HG02763 (cell line): ENCODE results near the gene UNK.

ENCODE experiments used
- ATAC-seq: cut with Tn5 transposase; IDR thresholded peaks from one replicate; pipeline ENCODE4 v1.9.1; 2021; ENCODE audit warnings: mild to moderate bottlenecking, moderate library complexity; ENCODE audit not compliant: unreplicated experiment

Gene UNK

DNA sequence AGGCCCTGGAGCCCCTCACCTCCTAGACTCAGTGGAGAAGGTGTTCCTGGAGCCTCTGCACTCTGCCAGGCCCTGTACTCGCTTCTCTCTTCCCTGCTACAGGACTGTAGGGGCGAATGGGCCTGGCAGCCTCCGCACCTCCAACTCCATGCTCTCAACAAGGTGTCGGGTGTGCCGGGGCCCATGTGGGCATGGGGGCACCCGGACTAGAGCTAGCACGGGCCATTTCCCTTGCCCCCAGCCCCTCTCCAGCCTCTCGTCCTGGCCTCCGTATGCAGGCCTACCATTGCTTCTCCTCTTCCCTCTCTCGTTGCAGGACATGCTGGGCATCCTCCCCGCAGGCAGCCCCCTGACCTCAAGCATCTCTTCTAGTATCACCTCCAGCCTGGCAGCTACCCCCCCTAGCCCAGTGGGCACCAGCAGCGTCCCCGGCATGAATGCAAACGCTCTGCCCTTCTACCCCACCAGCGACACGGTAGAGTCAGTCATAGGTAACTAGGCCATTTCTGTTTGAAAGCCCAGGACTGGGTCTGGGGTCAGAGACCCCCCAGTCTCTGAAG, 33.8 kb downstream of the UNK start:
- no peak for ATAC-seq

DNA sequence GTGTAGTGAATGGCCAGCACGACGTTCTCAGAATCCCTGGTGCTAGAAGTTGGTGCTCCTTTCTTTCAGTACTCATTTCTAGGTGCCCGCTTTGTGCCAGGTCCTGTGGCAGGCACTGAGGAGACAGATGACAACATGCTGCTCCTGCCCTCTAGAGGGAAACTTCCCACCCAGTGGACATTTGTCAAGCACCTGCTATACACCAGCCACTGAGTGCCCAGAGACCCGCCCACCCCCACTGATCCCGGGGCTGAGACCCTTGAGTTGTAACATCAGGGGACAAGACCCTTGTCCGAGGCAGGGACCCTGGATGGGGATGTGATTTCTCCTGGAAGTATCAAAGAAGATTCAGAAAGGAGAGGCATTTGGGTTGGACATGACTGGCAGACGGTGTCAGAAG, 34.5 kb downstream of the UNK start:
- no peak for ATAC-seq

DNA sequence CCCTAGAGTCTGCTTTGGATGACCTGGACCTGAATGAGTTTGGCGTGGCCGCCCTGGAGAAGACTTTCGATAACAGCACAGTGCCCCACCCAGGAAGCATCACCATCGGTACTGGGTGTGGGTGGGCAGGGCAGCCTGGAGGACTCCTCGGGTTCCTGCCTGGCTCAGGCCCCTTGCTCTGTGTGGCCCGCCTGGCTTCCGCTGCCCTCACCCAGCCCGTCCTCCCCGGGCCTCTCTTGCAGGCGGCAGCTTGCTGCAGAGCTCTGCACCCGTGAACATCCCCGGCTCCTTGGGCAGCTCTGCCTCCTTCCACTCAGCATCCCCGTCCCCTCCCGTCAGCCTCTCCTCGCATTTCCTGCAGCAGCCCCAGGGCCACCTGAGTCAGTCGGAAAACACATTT, 35.1 kb downstream of the UNK start:
- no peak for ATAC-seq

DNA sequence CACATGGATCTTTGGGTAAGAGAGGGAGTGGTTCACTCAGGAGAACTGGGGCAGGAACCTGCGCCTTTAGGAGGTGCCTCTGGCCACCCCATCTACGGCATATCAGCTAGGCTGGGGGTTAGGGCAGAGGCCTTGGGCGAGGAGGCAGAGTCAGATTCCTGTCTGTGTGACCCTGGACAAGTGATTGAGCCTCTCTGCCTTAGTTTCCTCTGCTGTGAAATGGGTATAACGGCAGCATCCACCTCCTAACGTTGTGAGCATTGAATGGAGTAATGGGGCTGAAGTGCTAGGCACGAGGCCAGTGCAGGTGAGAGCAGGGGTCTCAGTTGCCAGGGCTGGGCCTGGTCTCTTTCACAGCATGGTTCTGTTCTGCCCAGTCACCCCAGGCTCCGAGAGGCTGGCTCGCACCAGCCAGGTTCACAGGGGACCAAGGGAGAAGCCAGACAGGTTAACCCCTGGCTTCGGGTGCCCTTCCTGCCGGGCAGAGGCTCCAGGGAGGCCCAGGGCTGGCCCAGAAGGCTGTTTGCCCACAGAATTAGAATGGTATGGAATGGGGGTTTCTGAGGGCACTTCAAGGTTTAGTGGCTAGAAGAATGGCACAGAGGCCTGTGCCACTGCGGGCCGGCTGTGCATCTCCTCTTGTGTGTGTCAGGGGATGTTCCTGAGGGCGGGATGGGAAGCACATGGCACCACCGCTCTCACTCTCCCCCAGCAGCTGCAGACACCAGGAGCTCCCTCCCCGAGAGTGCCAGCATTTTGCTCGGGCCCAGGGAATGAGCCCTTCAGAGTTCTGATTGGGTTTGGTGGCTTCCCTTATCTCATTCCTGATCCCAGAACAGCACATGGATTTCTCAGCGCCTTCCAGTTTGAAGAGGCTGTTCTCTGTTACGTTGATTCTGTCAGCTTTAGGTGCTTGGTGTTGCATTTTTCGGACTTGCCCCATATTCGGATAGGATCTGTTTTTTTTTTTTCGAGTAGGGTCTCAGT, 35.8 kb downstream of the UNK start:
- no peak for ATAC-seq

DNA sequence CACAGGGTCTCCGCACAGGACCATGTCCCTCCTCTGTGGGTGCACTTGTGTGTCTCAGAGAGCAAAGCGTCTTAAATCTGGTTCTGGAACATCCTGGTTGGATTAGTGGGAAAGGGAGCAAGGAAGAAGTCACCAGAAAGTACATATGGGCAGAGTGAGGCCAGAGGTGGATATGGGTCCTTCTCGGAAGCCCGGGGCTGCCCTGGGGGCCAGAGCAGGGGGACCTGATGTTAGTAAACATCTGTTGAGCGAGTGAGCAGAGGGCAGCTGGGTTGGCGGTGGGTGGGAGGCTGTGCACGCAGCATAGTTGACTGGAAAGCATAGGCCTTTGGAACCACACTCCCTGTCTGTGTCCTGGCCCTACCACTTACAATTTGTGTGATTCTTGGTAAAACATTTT, 36.9 kb downstream of the UNK start:
- ATAC-seq, result no peak

DNA sequence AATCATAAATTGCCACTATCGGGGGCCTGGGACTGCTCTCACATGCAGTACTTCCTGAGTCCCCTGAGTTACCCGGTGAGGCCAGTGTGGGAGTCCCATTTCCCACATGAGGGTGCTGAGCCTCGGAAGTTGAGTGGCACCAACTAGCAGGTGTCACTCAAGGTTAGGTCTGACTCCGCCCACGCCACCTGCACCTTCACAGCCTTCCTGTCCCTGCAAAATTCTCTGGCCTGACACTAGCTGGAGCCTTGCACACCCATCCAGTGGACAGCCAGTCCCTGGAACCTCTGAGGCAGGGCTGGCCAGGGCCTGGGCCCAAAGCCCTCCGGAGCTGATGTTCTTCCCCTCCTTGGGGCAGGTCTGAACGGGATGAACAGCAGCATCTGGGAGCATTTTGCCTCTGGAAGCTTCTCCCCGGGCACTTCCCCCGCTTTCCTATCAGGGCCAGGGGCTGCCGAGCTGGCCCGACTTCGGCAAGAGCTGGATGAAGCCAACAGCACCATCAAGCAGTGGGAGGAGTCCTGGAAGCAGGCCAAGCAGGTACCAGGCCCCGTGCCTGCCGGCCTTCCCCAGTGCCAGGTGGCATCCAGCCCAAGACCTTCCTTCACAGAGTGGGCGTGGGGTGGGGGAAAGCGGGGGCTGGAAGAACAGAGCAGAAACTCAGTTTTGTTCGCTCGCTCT, 37.7 kb downstream of the UNK start:
- ATAC-seq, result no peak

DNA sequence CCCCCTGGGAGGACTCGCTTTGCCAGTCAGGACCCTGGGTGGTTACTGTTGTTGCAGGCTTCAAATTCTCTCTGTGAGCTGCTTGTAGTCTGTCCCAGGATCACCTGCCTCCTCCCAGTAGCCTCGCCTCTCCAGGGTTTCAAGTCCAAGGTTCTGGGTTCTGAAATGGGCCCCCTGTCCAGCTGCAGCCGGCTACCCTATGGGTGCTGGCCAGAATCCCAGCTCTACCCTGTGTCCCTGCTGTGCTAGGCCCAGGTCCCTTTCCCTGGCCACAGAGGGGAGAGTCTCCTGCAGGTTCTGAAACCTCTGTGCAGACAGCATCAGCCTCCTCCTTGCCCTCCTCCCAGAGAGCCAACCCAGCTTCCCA, 38.2 kb downstream of the UNK start:
- ATAC-seq, result no peak

DNA sequence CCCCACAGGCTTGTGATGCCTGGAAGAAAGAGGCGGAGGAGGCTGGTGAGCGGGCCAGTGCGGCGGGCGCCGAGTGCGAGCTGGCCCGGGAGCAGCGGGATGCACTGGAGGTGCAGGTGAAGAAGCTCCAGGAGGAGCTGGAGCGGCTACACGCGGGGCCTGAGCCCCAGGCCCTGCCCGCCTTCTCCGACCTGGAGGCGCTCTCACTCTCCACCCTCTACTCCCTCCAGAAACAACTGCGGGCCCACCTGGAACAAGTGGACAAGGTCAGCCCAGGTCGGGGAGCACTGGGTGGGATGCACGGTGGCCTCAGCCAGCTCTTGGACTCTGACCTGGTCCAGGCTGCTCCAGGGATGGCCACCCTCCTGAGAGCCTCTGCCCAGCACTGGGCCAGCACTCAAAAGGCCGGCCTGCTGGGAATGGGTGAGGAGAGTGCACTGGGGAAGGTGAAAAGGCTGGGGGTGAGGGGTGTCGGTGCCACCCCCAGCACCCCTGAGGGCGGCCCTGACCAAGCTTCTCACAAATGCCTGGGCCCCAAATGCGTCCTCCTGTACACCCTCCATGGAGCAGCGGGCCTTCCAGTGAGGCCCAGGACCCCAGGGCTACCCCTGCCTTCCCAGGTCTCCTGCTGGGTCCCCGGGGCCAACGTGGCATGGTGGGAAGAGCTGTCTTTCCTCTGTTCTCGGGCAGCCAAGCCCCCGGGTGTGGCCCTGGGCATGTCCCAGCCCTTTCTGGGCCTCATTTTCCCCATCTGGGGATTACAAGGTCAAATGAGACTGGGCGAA, 38.8 kb downstream of the UNK start:
- no peak for ATAC-seq

DNA sequence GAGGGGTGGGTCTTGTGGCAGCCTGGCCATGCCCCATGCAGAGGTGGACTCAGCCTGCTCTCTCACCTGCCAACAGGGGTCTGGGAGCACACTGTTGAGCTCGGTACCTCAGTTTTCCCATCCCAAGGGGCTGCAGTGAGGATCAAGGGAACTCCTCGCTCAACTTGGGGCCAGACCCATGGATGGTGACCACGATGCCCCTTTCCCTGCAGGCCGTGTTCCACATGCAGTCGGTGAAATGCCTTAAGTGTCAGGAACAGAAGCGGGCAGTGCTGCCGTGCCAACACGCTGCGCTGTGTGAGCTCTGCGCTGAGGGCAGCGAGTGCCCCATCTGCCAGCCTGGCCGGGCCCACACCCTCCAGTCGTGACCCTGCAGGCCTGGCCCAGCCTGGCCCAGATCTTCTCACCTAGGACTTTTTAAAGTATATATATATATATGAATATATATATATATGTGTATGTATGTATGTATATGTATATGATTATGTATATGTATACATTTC, 39.5 kb downstream of the UNK start:
- no peak for ATAC-seq

DNA sequence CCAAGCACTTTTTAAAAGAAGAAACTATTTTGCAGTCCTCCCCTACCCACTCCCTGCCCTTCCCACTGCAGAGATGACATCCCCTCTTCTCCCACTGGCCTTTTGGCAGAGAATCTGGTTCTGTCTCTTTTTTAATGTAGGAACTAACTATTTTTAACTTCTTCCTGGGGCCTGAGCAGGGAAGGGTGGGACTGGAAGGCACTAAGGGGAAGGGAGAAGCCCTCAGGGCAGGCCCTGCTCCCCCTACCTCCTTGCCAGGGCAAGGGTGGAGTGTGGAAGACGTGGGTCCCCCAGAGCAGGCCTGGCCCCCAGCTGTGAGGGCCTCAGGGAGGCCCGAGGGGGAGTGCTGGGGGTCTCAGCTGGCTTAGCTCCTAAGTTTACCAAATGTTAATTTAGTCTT, 40.1 kb downstream of the UNK start:
- no peak for ATAC-seq

DNA sequence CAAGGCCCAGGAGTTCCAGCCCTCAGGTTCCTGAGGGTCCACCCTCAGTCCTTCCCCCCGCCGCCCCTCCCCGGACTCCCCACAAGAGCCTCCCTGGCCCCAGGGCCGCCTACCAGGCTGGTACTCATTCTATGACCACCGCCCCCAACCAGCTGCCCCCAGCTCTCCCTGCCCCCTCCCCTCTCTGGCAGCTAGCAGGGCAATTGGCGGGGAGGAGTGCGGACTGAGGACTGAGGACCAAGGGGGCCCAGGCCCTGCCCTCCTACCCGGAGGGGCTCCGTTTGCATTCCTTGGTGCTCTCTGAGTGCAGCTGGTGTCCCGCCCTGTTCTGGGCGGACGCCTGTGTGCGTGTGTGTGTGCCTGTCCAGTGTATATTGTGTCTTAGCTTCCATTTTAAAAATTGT, 40.5 kb downstream of the UNK start:
- no peak for ATAC-seq

DNA sequence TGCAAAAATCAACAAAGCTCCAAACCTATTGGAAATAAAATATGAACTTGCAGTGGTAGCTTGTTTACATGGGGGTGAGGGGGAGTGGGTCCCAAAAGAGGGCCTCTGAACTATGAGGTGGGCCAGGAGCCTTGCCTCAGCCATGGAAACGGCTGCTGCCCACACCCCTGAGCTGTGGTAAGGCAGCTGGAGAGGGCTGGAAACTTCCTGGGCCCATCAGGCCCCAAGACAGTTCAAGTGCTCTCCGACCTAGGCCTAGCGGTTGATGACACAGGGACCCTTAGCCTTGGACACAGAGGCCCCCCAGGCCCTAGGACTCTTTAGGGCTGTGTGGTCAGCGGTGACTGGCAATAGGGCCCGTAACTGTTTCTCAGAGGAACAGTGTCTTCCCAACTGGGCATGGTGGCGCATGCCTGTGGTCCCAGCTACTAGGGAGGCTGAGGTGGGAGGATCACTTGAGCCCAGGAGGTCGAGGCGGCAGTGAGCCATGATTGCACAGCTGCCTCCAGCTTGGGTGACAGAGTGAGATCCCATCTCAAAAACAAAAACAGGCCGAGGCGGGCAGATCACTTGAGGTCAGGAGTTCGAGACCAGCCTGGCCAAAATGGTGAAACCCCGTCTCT, 41.3 kb downstream of the UNK start:
- no peak for ATAC-seq

DNA sequence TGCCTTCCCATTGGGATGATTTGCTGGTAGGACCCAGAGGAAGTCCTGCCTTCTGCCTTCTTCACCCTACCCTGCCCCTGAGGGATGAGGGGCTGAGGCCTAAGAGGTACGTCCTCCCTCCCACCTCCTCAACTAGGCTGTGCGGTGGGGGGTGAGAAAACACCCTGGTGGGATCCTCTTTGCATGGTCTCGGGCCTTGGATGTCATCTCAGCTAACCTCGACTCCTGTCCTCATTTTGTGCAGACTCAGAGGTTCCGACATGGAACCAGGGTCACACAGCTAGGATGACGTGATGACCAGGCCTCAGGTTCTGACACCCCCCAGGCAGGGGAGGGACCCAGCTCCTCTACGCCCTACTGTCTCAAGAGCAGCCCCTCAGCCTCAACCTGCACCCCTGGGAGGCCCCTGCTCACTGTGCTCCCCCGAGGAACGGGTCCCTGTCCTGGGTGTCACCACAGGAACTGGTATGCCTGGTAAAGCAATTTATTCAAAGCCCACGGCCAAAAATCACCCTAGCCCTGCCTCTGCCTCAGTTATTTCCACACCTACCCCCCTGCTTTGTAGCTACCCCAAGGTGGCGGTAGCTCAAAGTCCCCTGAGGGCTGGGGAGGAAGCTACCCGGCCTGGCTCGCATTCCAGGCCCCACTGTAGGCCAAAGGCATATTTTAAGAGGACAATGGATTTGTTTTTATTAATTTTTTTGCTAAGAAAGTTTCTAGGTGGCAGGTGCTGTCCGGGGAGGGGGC, 42.1 kb downstream of the UNK start:
- ATAC-seq, result no peak

DNA sequence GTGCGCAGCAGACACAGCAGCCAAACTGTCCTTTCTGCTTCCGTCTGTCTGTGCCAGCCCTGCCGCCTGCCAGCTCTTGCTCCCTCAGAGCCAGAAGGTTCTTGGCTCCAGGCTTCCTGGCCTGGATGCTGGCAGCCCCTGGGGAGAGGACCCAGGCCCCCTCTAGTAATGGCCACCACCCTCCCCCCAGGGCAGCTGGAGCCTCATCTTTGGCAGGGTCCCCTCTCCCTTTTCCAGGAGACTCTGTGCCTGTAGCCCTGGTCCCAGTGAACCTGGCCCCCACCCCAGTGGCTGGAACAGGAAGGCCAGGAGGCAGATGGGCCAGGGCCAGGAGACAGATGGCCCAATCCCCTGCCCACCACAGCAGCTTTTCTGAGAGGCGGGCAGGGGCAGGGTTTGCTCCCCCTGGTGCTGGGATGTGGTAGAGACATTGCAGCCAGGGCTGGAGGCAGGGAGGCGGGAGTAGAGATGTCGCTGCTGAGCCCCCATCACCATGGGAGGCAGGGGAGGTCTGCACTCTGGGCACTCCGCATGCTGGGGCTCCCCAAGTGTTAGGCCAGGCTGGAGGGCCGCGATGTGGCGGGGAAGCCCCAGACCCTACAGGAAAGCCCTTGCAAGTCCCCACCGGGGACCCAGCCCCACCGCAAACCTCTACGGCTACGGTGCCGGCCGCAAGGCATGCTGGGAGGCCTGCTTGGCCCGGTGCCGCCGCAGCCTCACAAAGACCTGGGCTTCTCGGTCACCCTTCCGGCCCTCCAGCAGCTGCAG, 42.9 kb downstream of the UNK start:
- ATAC-seq, result no peak

DNA sequence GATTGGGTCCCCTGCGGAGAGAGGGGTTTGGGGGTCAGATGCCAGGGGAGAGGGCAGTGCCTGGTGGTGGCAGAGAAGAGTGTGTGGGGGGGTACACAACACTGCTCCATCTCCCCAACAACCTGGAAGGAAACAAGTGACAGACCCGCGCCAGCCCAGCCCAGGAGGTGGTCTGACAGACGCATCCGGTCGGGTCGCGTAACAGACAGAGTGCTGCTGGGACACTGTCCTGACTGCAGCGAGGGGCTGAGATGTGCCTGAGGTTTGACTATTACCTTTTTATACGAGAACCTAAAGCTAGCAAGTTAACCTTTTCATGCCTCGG, 43.4 kb downstream of the UNK start:
- no peak for ATAC-seq

DNA sequence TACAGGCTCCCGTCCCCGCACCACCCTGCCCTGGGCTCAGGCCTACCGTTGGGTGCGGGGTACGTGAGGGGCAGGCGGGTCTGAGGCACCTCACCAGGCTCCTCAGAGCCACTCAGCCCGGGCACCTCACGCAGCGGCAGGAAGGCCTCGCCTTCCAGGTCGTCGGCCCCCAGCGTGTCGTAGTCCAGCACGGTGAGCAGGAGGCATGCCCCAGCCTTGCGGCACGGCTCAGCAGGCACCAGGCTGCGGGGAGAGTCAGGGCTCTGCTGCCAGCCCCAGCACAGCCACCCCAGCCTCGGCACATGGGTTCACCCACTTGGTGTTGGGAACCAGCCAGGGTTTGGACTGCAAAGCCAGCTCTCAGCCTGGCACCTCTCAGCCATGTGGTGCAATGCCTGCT, 44.1 kb downstream of the UNK start:
- ATAC-seq, result no peak

DNA sequence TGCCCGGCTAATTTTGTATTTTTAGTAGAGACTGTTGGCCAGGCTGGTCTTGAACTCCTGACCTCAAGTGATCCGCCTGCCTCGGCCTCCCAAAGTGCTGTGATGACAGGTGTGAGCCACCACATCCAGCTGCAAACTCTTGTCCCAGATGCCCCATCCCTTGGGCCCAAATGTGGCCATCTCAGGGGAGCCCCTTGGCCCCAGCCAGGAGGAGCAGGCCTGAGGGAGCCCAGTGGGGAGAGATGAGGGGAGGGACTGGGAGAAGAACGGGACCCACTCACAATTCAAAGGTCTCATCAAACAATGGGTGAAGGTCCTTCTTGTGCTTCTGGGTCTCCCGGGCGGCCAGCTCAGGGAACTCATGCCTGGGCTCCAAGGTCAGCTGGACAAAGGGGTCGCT, 45.1 kb downstream of the UNK start:
- no peak for ATAC-seq

DNA sequence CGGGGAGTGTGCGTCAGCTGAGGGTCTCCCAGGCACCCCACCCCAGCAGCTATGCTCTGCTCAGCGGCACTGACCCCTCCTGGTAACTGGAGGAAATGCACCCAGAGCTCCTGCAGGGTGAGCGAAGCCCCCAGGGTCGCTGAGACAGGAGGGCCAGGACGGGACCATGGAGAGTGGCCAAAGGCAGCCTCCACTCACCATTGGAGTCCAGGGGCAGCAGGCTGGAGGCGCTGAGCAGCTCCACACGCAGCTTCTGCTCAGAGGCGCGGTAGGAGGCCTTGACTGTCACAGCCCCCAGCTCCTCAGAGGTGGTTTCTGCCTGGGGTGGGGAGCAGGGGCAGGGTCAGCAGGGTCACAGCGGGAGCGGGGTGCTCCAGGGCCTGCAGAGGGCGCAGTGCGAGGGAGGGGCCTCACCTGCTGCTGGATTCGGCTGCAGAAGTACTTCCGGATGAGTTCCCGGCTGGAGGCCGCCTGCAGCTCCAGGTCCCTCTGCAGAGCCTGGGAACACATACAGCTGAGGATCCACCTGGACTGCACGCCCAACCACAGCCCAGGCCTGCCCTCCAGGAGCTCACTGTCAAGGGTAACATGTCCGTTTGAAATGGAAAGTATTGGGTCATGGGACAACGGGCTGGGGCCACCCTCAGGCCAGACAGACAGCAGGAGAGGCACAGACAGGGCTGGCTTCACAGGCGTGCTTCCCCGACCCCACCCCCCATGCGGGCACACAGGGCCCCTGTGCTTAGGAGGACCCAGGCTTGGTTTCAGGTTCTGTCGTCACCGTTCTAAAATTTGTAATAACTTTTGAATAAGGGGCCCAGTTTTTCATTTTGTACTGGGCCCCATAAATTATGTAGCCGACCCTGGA, 45.8 kb downstream of the UNK start:
- ATAC-seq, result no peak
